Calu3 (cell line): Measurements from ENCODE around the gene OR4B1. TPM values are rescaled to one million over a fixed set of nuclear protein-coding genes. Genes with fewer than 3 reads are reported as not detected.
"Not testable (repeated sequence)": the region's sequence is repeated elsewhere in the genome, so short reads cannot be mapped to it uniquely, and the experiment has no call there.

ENCODE experiments used
- BruUV-seq: library from RNA; stranded (reverse); fragments of 400-500 nt; replicated peaks from 2 replicates; lab custom pipeline; 2021; lab: Mats Ljungman, UMichigan
- CTCF ChIA-PET: fragments of 300-600 bp; sonication (Branson Sonifier 250); formaldehyde crosslinking; loops from one replicate; lab custom pipeline; 2022; ENCODE audit warnings: antibody characterized with exemption; lab: Charles Lee
- DNase-seq: peaks from one replicate; pipeline ENCODE4 v3.0.0; 2022
- H3K27ac Mint-ChIP-seq: one replicate; pipeline ENCODE4 v1.8.0; 2022; ENCODE audit warnings: mixed read lengths; ENCODE audit not compliant: unreplicated experiment
- H3K27me3 Mint-ChIP-seq: one replicate; pipeline ENCODE4 v1.8.0; 2022; ENCODE audit warnings: mixed read lengths; ENCODE audit not compliant: unreplicated experiment
- H3K36me3 Mint-ChIP-seq: one replicate; pipeline ENCODE4 v1.8.0; 2022; ENCODE audit warnings: mild to moderate bottlenecking, moderate library complexity, mixed read lengths; ENCODE audit not compliant: insufficient read depth, unreplicated experiment
- H3K4me1 Mint-ChIP-seq: one replicate; pipeline ENCODE4 v1.8.0; 2022; ENCODE audit warnings: mild to moderate bottlenecking, low read depth, mixed read lengths; ENCODE audit not compliant: unreplicated experiment
- H3K4me3 Mint-ChIP-seq: one replicate; pipeline ENCODE4 v1.8.0; 2022; ENCODE audit warnings: mild to moderate bottlenecking, low read depth, moderate library complexity, mixed read lengths; ENCODE audit not compliant: unreplicated experiment
- H3K9me3 Mint-ChIP-seq: one replicate; pipeline ENCODE4 v1.8.0; 2022; ENCODE audit warnings: low read depth, mixed read lengths; ENCODE audit not compliant: unreplicated experiment
- intact Hi-C: fragments of 100-400 bp; cut with micrococcal nuclease; formaldehyde crosslinking; loops from one replicate; pipeline ENCODE4 v1.10.0; 2022; ENCODE audit not compliant: unreplicated experiment
- total RNA-seq: library from RNA; stranded (reverse); gene quantifications from 2 replicates; pipeline ENCODE4 v1.2.3, GENCODE V29; 2022
- TF ChIP-seq, protein P1 (sequence below): fragments of 200-600 bp; IDR thresholded peaks from one replicate; pipeline ENCODE4 v1.8.0; 2022; ENCODE audit warnings: antibody characterized with exemption; ENCODE audit not compliant: unreplicated experiment

The OR4B1 gene
- total RNA-seq, 1 experiment from 2014 or later, result not detected

DNA sequence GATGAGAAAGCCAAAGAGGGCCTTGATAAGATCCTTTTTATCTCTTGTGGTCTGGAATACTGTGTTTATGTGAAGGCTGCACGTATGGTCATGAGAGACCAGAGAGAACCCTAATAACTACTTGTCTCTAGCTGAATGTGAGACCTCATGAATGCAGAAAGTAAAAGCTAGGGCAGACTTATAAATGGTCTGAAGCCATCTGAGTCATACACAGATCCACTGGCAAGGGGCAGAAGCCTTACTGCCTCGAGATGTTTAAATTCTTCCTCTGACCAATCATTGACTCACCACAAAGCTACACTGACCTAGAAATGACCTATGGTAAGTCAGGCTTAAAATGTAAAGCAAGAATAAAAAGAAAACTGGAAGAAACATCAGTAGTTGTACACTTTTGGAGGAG lies 22.7 kb upstream of the OR4B1 start:
- Mint-ChIP-seq H3K4me1 (peaks cover 7% of the 10 kb centered on the region), H3K27me3 (peaks cover 38% of the 10 kb centered on the region), H3K27ac (no peak overlapping the region), H3K36me3 (no peaks in the 10 kb centered on the region), H3K4me3 (no peak overlapping the region), H3K9me3 (peaks cover 8% of the 10 kb centered on the region)
- CTCF ChIA-PET, result no interaction called here
- DNase-seq, result no peak
- TF ChIP-seq, protein P1, sequence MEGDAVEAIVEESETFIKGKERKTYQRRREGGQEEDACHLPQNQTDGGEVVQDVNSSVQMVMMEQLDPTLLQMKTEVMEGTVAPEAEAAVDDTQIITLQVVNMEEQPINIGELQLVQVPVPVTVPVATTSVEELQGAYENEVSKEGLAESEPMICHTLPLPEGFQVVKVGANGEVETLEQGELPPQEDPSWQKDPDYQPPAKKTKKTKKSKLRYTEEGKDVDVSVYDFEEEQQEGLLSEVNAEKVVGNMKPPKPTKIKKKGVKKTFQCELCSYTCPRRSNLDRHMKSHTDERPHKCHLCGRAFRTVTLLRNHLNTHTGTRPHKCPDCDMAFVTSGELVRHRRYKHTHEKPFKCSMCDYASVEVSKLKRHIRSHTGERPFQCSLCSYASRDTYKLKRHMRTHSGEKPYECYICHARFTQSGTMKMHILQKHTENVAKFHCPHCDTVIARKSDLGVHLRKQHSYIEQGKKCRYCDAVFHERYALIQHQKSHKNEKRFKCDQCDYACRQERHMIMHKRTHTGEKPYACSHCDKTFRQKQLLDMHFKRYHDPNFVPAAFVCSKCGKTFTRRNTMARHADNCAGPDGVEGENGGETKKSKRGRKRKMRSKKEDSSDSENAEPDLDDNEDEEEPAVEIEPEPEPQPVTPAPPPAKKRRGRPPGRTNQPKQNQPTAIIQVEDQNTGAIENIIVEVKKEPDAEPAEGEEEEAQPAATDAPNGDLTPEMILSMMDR, result no peak
- no TSS peak for BruUV-seq
- intact Hi-C loops, result no loop called here

DNA sequence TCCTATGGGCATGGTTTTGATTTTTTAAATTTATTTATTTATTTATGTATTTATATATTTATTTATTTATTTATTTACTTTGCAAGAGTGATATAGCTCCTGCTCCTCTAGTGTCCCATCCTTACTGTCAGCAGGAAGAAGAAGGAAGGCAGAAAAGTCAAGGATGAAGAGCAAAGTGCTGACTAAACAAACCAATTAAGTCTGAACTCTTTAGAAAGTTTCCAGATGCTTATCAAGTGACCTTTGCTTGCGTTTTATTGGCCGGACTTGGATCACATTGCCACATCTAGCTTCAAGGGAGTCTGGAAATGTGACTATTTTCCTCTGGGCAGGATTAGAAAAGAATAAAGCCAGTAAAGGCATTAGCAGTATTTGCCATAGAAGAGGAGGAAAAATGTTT lies 8.7 kb upstream of the OR4B1 start:
- no TSS peak for BruUV-seq
- Mint-ChIP-seq H3K27ac (no peak overlapping the region), H3K4me3 (no peak overlapping the region), H3K9me3 (no peaks in the 10 kb centered on the region), H3K36me3 (no peaks in the 10 kb centered on the region), H3K4me1 (no peaks in the 10 kb centered on the region), H3K27me3 (peaks cover 17% of the 10 kb centered on the region)
- TF ChIP-seq, protein P1, result no peak
- intact Hi-C loops, result no loop called here
- DNase-seq, result no peak
- CTCF ChIA-PET, result no interaction called here

DNA sequence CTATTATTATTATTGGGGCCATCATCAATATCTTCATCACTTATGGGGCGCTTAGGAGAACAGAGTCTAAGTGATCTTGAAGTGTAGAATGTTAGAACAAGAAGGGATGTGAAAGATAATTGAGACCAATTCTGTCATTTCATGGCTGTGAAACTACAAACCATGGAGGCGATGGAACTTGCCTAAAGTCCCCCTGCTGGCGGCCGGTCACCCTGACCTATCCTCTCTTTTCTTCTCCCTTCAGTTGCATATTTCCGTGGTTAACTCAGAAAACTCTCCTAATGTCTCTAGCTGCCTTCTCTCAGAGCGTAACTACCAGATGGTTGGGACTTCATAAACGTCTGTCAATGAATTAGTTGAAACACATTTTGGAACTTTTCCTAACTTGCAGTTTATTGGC lies 6.6 kb upstream of the OR4B1 start:
- intact Hi-C loops, result no loop called here
- TF ChIP-seq, protein P1, result no peak

DNA sequence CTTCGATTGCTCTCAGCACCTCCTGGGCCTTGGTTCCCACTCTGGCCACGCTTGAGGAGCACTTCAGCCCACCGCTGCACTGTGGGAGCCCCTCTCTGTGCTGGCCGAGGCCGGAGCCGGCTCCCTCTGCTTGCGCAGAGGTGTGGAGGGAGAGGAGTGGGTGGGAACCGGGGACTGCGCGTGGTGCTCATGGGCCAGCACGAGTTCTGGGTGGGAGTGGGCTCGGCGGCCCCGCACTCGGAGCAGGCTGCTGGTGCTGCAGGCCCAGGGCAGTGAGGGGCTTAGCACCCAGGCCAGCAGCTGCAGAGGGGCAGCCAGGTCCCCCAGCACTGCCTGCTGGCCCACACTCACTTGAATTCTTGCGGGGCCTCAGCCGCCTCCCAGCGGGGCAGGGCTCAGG lies 12.2 kb downstream of the OR4B1 start:
- no peak for DNase-seq
- CTCF ChIA-PET, result no interaction called here
- Mint-ChIP-seq H3K36me3 (no peaks in the 10 kb centered on the region), H3K4me3 (no peak overlapping the region), H3K27ac (no peak overlapping the region), H3K27me3 (peaks cover under 1% of the 10 kb centered on the region), H3K9me3 (no peaks in the 10 kb centered on the region), H3K4me1 (no peaks in the 10 kb centered on the region)
- intact Hi-C loops, result no loop called here
- TF ChIP-seq, protein P1, result no peak
- no TSS peak for BruUV-seq

More for the DNA sequence above, 6.6 kb upstream of the OR4B1 start:
- no TSS peak for BruUV-seq
- H3K4me3 Mint-ChIP-seq, result no peak overlapping the region
- H3K27ac Mint-ChIP-seq, result no peak overlapping the region
- H3K9me3 Mint-ChIP-seq, result no peaks in the 10 kb centered on the region
- H3K36me3 Mint-ChIP-seq, result no peaks in the 10 kb centered on the region
- DNase-seq, result peak; percentile 29
- CTCF ChIA-PET, result interaction anchor here (0.8 kb wide), 1 partner anchor 40 kb away, joined by 3 read pairs; no protein-coding TSS in a partner anchor
- no peaks in the 10 kb centered on the region for H3K4me1 Mint-ChIP-seq
- peaks cover 29% of the 10 kb centered on the region for H3K27me3 Mint-ChIP-seq

DNA sequence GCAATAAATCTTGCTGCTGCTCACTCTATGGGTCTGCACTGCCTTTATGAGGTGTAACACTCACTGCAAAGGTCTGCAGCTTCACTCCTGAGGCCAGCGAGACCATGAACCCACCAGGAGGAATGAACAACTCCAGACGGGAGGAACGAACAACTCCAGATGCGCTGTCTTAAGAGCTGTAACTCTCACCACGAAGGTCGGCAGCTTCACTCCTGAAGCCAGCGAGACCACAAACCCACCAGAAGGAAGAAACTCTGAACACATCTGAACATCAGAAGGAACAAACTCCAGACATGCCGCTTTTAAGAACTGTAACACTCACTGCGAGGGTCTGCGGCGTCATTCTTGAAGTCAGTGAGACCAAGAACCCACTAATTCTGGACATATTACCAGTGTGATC lies 13.4 kb downstream of the OR4B1 start:
- H3K27ac Mint-ChIP-seq, DNase-seq, H3K36me3 Mint-ChIP-seq, H3K4me1 Mint-ChIP-seq, H3K4me3 Mint-ChIP-seq, H3K9me3 Mint-ChIP-seq, intact Hi-C loops, BruUV-seq: not testable (repeated sequence)
- peaks cover 14% of the 10 kb centered on the region for H3K27me3 Mint-ChIP-seq
- CTCF ChIA-PET, result interaction anchor here (0.8 kb wide), 1 partner anchor 1072 kb away, joined by 4 read pairs; no protein-coding TSS in a partner anchor
